MM.1S (cell line): ENCODE measurements around the gene DOCK10.
A peak's percentile ranks its signal among the peaks of the same experiment; 100 is the strongest.

ENCODE experiments used
- DNase-seq: peaks from one replicate; pipeline ENCODE4 v3.0.0-alpha.2; 2015
- H2AFZ ChIP-seq: fragments of 300-600 bp; sonication (generic); 2 replicates; pipeline ENCODE4 v1.6.0; 2016; ENCODE audit warnings: antibody characterized with exemption, low read length
- H3F3A ChIP-seq: fragments of 300-600 bp; sonication (generic); 2 replicates; pipeline ENCODE4 v1.6.1; 2016; ENCODE audit warnings: mild to moderate bottlenecking, antibody characterized with exemption, low read length, moderate library complexity, mixed read lengths; ENCODE audit not compliant: insufficient read depth
- H3K27ac ChIP-seq: fragments of 300-600 bp; sonication (generic); 2 replicates; pipeline ENCODE4 v1.5.1; 2016; ENCODE audit warnings: mild to moderate bottlenecking, low read length
- H3K27me3 ChIP-seq: fragments of 300-600 bp; sonication (generic); replicated peaks from 2 replicates; pipeline ENCODE4 v1.6.0; 2016; ENCODE audit warnings: low read length; ENCODE audit not compliant: insufficient read depth
- H3K36me3 ChIP-seq: fragments of 300-600 bp; sonication (generic); replicated peaks from 2 replicates; pipeline ENCODE4 v1.6.1; 2016; ENCODE audit warnings: mild to moderate bottlenecking, low read length, mixed read lengths; ENCODE audit not compliant: insufficient read depth
- H3K4me1 ChIP-seq: fragments of 300-600 bp; sonication (generic); 2 replicates; pipeline ENCODE4 v1.6.1; 2016; ENCODE audit warnings: low read length, mixed read lengths
- H3K4me2 ChIP-seq: fragments of 300-600 bp; sonication (generic); 2 replicates; pipeline ENCODE4 v1.6.0; 2016; ENCODE audit warnings: low read depth, low read length
- H3K4me3 ChIP-seq: fragments of 300-600 bp; sonication (generic); 2 replicates; pipeline ENCODE4 v1.5.1; 2016; ENCODE audit warnings: low read length, mixed read lengths
- H3K79me2 ChIP-seq: fragments of 300-600 bp; sonication (generic); 2 replicates; pipeline ENCODE4 v1.6.1; 2016; ENCODE audit warnings: mixed run types, low read length, mixed read lengths
- H3K9ac ChIP-seq: fragments of 300-600 bp; sonication (generic); 2 replicates; pipeline ENCODE4 v1.6.1; 2016; ENCODE audit warnings: low read length, mixed read lengths
- H3K9me2 ChIP-seq: fragments of 300-600 bp; sonication (generic); replicated peaks from 2 replicates; pipeline ENCODE4 v1.6.1; 2016; ENCODE audit warnings: mild to moderate bottlenecking, low read length, mixed read lengths; ENCODE audit not compliant: insufficient read depth
- H3K9me3 ChIP-seq: fragments of 300-600 bp; sonication (generic); replicated peaks from 2 replicates; pipeline ENCODE4 v1.6.1; 2016; ENCODE audit warnings: mild to moderate bottlenecking, low read length, mixed read lengths; ENCODE audit not compliant: insufficient read depth
- H4K20me1 ChIP-seq: fragments of 300-600 bp; sonication (generic); 2 replicates; pipeline ENCODE4 v1.6.1; 2016; ENCODE audit warnings: mild to moderate bottlenecking, low read length, moderate library complexity, mixed read lengths; ENCODE audit not compliant: insufficient read depth
- CTCF ChIP-seq: fragments of 300-600 bp; sonication (generic); IDR thresholded peaks from 2 replicates; pipeline ENCODE4 v1.5.1; 2016; ENCODE audit warnings: antibody characterized with exemption, low read length, mixed read lengths
- EZH2 ChIP-seq: fragments of 300-600 bp; sonication (generic); optimal IDR thresholded peaks from 2 replicates; pipeline ENCODE3; 2017; ENCODE audit warnings: low read depth, mild to moderate bottlenecking, antibody characterized with exemption, low read length, mixed read lengths
- EZH2phosphoT487 ChIP-seq: fragments of 300-600 bp; sonication (generic); IDR thresholded peaks from 2 replicates; pipeline ENCODE4 v1.6.1; 2018; ENCODE audit warnings: antibody characterized with exemption, low read length

The DOCK10 gene

DNA sequence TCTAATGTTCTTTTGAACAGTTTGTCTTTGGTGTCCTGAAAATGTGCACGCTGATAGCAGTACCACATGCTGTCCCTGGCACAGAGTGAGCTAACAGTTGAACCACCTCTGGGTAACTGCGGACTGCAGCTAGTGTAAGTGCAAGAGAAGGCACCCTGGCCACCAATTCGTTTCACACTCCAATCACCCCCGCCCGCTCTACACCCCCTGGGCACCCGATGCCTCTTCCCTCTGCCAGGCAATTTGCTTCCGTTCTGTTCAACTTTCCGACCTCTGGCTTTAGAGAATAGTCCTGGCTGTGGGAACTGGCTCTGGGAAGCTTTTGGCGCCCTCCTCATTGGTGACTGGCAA, 1.4 kb downstream of the DOCK10 start:
- no peaks in the 10 kb centered on the region; the same call in 1 of the 2 replicates for H3K36me3 ChIP-seq
- H3K27ac ChIP-seq = peak overlapping the region; percentile 87
- 0 out of 2 replicates have a peak, but pooled peaks cover 3% of the 10 kb centered on the region for H4K20me1 ChIP-seq
- H3K9me3 ChIP-seq = no peaks in the 10 kb centered on the region
- TF ChIP-seq EZH2 (no peak), CTCF (no peak), EZH2phosphoT487 (no peak)
- peak overlapping the region; percentile 77 for H2AFZ ChIP-seq
- DNase-seq = peak; percentile 58
- peak overlapping the region; percentile 89 for H3K4me3 ChIP-seq
- H3K79me2 ChIP-seq = peaks cover 52% of the 10 kb centered on the region
- H3K9me2 ChIP-seq = no peaks in the 10 kb centered on the region
- no peaks in the 10 kb centered on the region for H3K27me3 ChIP-seq
- H3F3A ChIP-seq = peaks cover 18% of the 10 kb centered on the region
- H3K9ac ChIP-seq = peak overlapping the region; percentile 59
- H3K4me1 ChIP-seq = 0 out of 2 replicates have a peak, but pooled peaks cover 5% of the 10 kb centered on the region
- H3K4me2 ChIP-seq = peak overlapping the region; percentile 84

GRCh38 chr2:225040142-225040541, 2.1 kb downstream of the DOCK10 start:
- no peak overlapping the region for H2AFZ ChIP-seq
- peaks cover 56% of the 10 kb centered on the region for H3K79me2 ChIP-seq
- no peaks in the 10 kb centered on the region for H3K9me2 ChIP-seq
- TF ChIP-seq EZH2phosphoT487 (no peak), EZH2 (no peak), CTCF (no peak)
- peak overlapping the region; percentile 84 for H3K4me2 ChIP-seq
- H3K27ac ChIP-seq = no peak overlapping the region
- H3K36me3 ChIP-seq = no peaks in the 10 kb centered on the region; the same call in 1 of the 2 replicates
- H4K20me1 ChIP-seq = 0 out of 2 replicates have a peak, but pooled peaks cover 3% of the 10 kb centered on the region
- H3K9me3 ChIP-seq = no peaks in the 10 kb centered on the region
- no peak for DNase-seq
- peaks cover 18% of the 10 kb centered on the region for H3F3A ChIP-seq
- H3K27me3 ChIP-seq = no peaks in the 10 kb centered on the region
- 0 out of 2 replicates have a peak, but pooled peaks cover 5% of the 10 kb centered on the region for H3K4me1 ChIP-seq
- no peak overlapping the region for H3K9ac ChIP-seq
- H3K4me3 ChIP-seq = peak overlapping the region; percentile 89

- TF ChIP-seq CTCF (no peak), EZH2phosphoT487 (no peak), EZH2 (no peak)
- Histone ChIP-seq H3K79me2 (peaks cover 76% of the 10 kb centered on the region), H3F3A (peaks cover 18% of the 10 kb centered on the region), H3K9me2 (no peaks in the 10 kb centered on the region), H3K4me2 (no peak overlapping the region), H4K20me1 (0 out of 2 replicates have a peak, but pooled peaks cover 3% of the 10 kb centered on the region), H3K9me3 (no peaks in the 10 kb centered on the region), H3K4me3 (no peak overlapping the region), H3K27me3 (no peaks in the 10 kb centered on the region), H2AFZ (no peak overlapping the region), H3K9ac (no peak overlapping the region), H3K36me3 (no peaks in the 10 kb centered on the region; the same call in 1 of the 2 replicates), H3K27ac (no peak overlapping the region), H3K4me1 (0 out of 2 replicates have a peak, but pooled peaks cover 5% of the 10 kb centered on the region)
- DNase-seq = no peak
Measured at GRCh38 chr2:225038231-225038523, 4.1 kb downstream of the DOCK10 start.
